GM12878 (cell line): Measurements from ENCODE around the gene PACS1. TPM values are rescaled to one million over a fixed set of nuclear protein-coding genes. Genes with fewer than 3 reads are reported as not detected.

ENCODE experiments used
- ASH2L ChIP-seq: fragments of 300-600, 200-600 bp; sonication (generic); IDR thresholded peaks from 2 replicates; pipeline ENCODE4 v1.6.1; 2017; ENCODE audit warnings: low read depth, mild to moderate bottlenecking, borderline replicate concordance
- ATF7 ChIP-seq: fragments of 450-650 bp; IDR thresholded peaks from 2 replicates; pipeline ENCODE4 v1.6.1; 2016; ENCODE audit warnings: low read depth, mild to moderate bottlenecking
- BCL11A ChIP-seq: IDR thresholded peaks from 2 replicates; pipeline ENCODE4 v1.6.1; 2011; ENCODE audit warnings: low read depth, low read length
- BCL3 ChIP-seq: IDR thresholded peaks from 2 replicates; pipeline ENCODE4 v1.6.1; 2011; ENCODE audit warnings: borderline replicate concordance, low read depth, mild to moderate bottlenecking, moderate library complexity, low read length; ENCODE audit not compliant: insufficient read depth, poor library complexity, severe bottlenecking
- ESRRA ChIP-seq: IDR thresholded peaks from 2 replicates; pipeline ENCODE4 v1.6.1; 2012; ENCODE audit warnings: mild to moderate bottlenecking, low read length, improper control_type of control experiment
- ETV6 ChIP-seq, 2 experiments: fragments of 450-650 bp in 1 of 2; IDR thresholded peaks in 1 of 2; conservative IDR thresholded peaks in 1 of 2; 2 replicates each; pipeline ENCODE4 v1.6.1; 2014; ENCODE audit warnings: antibody characterized with exemption in 1 of 2, borderline replicate concordance in 1 of 2, low read depth in 1 of 2, mild to moderate bottlenecking in 1 of 2, moderate library complexity in 1 of 2
- EZH2 ChIP-seq: IDR thresholded peaks from 2 replicates; pipeline ENCODE4 v1.6.1; 2012; ENCODE audit warnings: low read depth, mild to moderate bottlenecking, control low read depth, inconsistent platforms, low read length, borderline replicate concordance; ENCODE audit not compliant: control insufficient read depth
- MTA2 ChIP-seq: fragments of 450-650 bp; IDR thresholded peaks from 2 replicates; pipeline ENCODE4 v1.6.1; 2016; ENCODE audit warnings: low read depth, mild to moderate bottlenecking, moderate library complexity
- MYB ChIP-seq: fragments of 150-350 bp; IDR thresholded peaks from 2 replicates; pipeline ENCODE4 v1.6.1; 2014; ENCODE audit warnings: mild to moderate bottlenecking, low read depth, low read length, borderline replicate concordance
- NFIC ChIP-seq: IDR thresholded peaks from 2 replicates; pipeline ENCODE4 v1.6.1; 2012; ENCODE audit warnings: low read depth, mild to moderate bottlenecking, inconsistent platforms, low read length, moderate library complexity
- NFYB ChIP-seq: IDR thresholded peaks from 2 replicates; pipeline ENCODE4 v1.6.1; 2011; ENCODE audit warnings: low read depth, mild to moderate bottlenecking, low read length, improper control_type of control experiment, moderate library complexity; ENCODE audit not compliant: insufficient read depth
- PKNOX1 ChIP-seq: fragments of 450-650 bp; IDR thresholded peaks from 2 replicates; pipeline ENCODE4 v1.6.1; 2016; ENCODE audit warnings: mild to moderate bottlenecking
- POLR2A ChIP-seq: IDR thresholded peaks from 2 replicates; pipeline ENCODE4 v1.6.1; 2011; ENCODE audit warnings: low read depth, mild to moderate bottlenecking, low read length
- RUNX3 ChIP-seq: IDR thresholded peaks from 2 replicates; pipeline ENCODE4 v1.6.1; 2012; ENCODE audit warnings: low read length, inconsistent platforms
- SKIL ChIP-seq: fragments of 450-650 bp; IDR thresholded peaks from 2 replicates; pipeline ENCODE4 v1.6.1; 2017; ENCODE audit warnings: mild to moderate bottlenecking, low read depth, inconsistent platforms; ENCODE audit not compliant: poor library complexity, severe bottlenecking
- SP1 ChIP-seq: IDR thresholded peaks from one replicate; pipeline ENCODE4 v1.6.1; 2011; ENCODE audit warnings: low read depth, low read length
- SREBF2 ChIP-seq: IDR thresholded peaks from 2 replicates; pipeline ENCODE4 v1.6.1; 2012; ENCODE audit warnings: mild to moderate bottlenecking, low read length
- TAF1 ChIP-seq: IDR thresholded peaks from 2 replicates; pipeline ENCODE4 v1.6.1; 2011; ENCODE audit warnings: mild to moderate bottlenecking, low read depth, low read length, borderline replicate concordance
- TBL1XR1 ChIP-seq: IDR thresholded peaks from 2 replicates; pipeline ENCODE4 v1.6.1; 2012; ENCODE audit warnings: low read depth, low read length, improper control_type of control experiment
- USF1 ChIP-seq: IDR thresholded peaks from 2 replicates; pipeline ENCODE4 v1.6.1; 2011; ENCODE audit warnings: borderline replicate concordance, low read depth, mild to moderate bottlenecking, moderate library complexity, mixed read lengths, low read length; ENCODE audit not compliant: insufficient read depth; ENCODE audit errors: extremely low read length
- WRNIP1 ChIP-seq: IDR thresholded peaks from 2 replicates; pipeline ENCODE4 v1.6.1; 2011; ENCODE audit warnings: low read depth, low read length, improper control_type of control experiment, borderline replicate concordance
- ZBED1 ChIP-seq: IDR thresholded peaks from 2 replicates; pipeline ENCODE4 v1.6.1; 2016; ENCODE audit warnings: borderline replicate concordance
- polyA plus RNA-seq, 11 experiments: library from polyadenylated mRNA; depleted of rRNA in 4 of 11; unstranded in 6 of 11; stranded (reverse) in 5 of 11; fragments of >200 nt; fragmentation: Nextera tagmentation in 4 of 11; fragmentation: Illumina TruSeq in 1 of 11; extraction: Ambion mirVana in 4 of 11; extraction: Trizol in 1 of 11; gene quantifications; 1 replicate in 1 of 11; 2 replicates in 10 of 11; pipeline versions ENCODE4 v1.2.1 to v1.2.3, GENCODE V29; 2011 to 2016; ENCODE audit warnings: inconsistent platforms in 2 of 11, missing spikeins in 2 of 11, low read depth in 1 of 11
- total RNA-seq, 4 experiments: library from RNA; depleted of rRNA in 3 of 4; stranded (reverse); fragments of >200 nt in 3 of 4; fragmentation: Illumina TruSeq in 1 of 4; extraction: Trizol in 1 of 4; gene quantifications; 2 replicates each; pipeline versions ENCODE4 v1.2.1 to v1.2.3, GENCODE V29; 2013 to 2021
- TF ChIP-seq, protein P1 (sequence below): fragments of 450-650 bp; IDR thresholded peaks from 2 replicates; pipeline ENCODE4 v1.6.1; 2014; ENCODE audit warnings: mild to moderate bottlenecking

PACS1 gene
- total and polyA plus RNA-seq, 10 of the 15 experiments (the other 5 are each of a cell fraction or from before 2014, with no cell fraction given): 1.1 to 74.3 (median 17.9) TPM

- TF ChIP-seq BCL3 (no peak), NFYB (peak; percentile 78; the same call in 1 of the 2 replicates), ATF7 (no peak), SREBF2 (peak; percentile 65), USF1 (no peak), ESRRA (0 out of 2 replicates have a peak, but pooled peaks have one; percentile 19), NFIC (no peak), PKNOX1 (peak; percentile 58; the same call in 1 of the 2 replicates), SP1 (peak; percentile 85), ETV6 (conservative IDR thresholded peaks at IDR 0.05 in 1 of 2, IDR thresholded peaks at IDR 0.05 in 1 of 2; ENCODE audit: borderline replicate concordance in 1 of 2, low read depth in 1 of 2) (peak in 1 of 2 experiments; percentile 51; a peak in 1 of 4 replicates), SKIL (no peak), EZH2 (no peak), TBL1XR1 (no peak; the same call in 1 of the 2 replicates), TAF1 (peak; percentile 95), BCL11A (no peak), POLR2A (peak; percentile 97), RUNX3 (peak; percentile 77), ZBED1 (no peak), MYB (no peak), ASH2L (no peak), MTA2 (no peak), WRNIP1 (no peak)
- TF ChIP-seq, protein P1, sequence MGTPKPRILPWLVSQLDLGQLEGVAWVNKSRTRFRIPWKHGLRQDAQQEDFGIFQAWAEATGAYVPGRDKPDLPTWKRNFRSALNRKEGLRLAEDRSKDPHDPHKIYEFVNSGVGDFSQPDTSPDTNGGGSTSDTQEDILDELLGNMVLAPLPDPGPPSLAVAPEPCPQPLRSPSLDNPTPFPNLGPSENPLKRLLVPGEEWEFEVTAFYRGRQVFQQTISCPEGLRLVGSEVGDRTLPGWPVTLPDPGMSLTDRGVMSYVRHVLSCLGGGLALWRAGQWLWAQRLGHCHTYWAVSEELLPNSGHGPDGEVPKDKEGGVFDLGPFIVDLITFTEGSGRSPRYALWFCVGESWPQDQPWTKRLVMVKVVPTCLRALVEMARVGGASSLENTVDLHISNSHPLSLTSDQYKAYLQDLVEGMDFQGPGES: peak; percentile 54; the same call in 1 of the 2 replicates
Observed at GRCh38 chr11:66051766-66052663, 18.1 kb upstream of the PACS1 start, which contains the start of gene SF3B2 (continued).
